HT1080 (cell line): Measurements from ENCODE around the gene GSAP. TPM values are rescaled to one million over a fixed set of nuclear protein-coding genes. Genes with fewer than 3 reads are reported as not detected.
A peak's percentile ranks its signal among the peaks of the same experiment; 100 is the strongest.
"Not testable (repeated sequence)": the region's sequence is repeated elsewhere in the genome, so short reads cannot be mapped to it uniquely, and the experiment has no call there.

ENCODE experiments used
- DNase-seq: peaks from one replicate; pipeline ENCODE4 v3.0.0-alpha.2; 2015; ENCODE audit warnings: low read depth
- polyA plus RNA-seq, 2 experiments: library from polyadenylated mRNA; depleted of rRNA; stranded (reverse); fragments of >200 nt; gene quantifications; 2 replicates each; pipeline ENCODE4 v1.2.3, GENCODE V29; 2015
- total RNA-seq: library from RNA; depleted of rRNA; stranded (reverse); fragments of >200 nt; shearing (Covaris generic); gene quantifications from 2 replicates; pipeline ENCODE4 v1.2.3, GENCODE V29; 2014; rRNA removed

Gene GSAP
- total RNA-seq: 1.2 and 1.5 TPM in 2 replicates
- polyA plus RNA-seq (2015; cell fraction: cytosol; rRNA removed): 1.8 TPM in 2 replicates
- 1.5 and 3.1 TPM in 2 replicates for polyA plus RNA-seq (2015; cell fraction: nucleus; rRNA removed)

- no peak for DNase-seq
Observed at GRCh38 chr7:77415823-77416620, at the start of gene GSAP. Gene GSAP, minus strand, starts transcription at chr7:77416349. Its CDS starts 28 bp downstream, at chr7:77416321.

- no peak for DNase-seq
Observed at GRCh38 chr7:77465256-77465655, 49.1 kb upstream of the GSAP start.

- no peak for DNase-seq
Observed at GRCh38 chr7:77464589-77464988, 48.4 kb upstream of the GSAP start.

- peak; percentile 89 for DNase-seq
Observed at GRCh38 chr7:77463632-77464031, 47.5 kb upstream of the GSAP start.

GRCh38 chr7:77461842-77462241 is 45.7 kb upstream of the GSAP start:
- no peak for DNase-seq

- peak; percentile 50 for DNase-seq
Observed at GRCh38 chr7:77461246-77461645, 45.1 kb upstream of the GSAP start.

- DNase-seq: no peak
Observed at GRCh38 chr7:77460057-77460486, 43.9 kb upstream of the GSAP start.

GRCh38 chr7:77459311-77459726 is 43.2 kb upstream of the GSAP start:
- no peak for DNase-seq

GRCh38 chr7:77458786-77459185 is 42.6 kb upstream of the GSAP start:
- DNase-seq: no peak

GRCh38 chr7:77457779-77458178 is 41.6 kb upstream of the GSAP start:
- no peak for DNase-seq

- DNase-seq: no peak
Observed at GRCh38 chr7:77456696-77457095, 40.5 kb upstream of the GSAP start.

GRCh38 chr7:77455321-77455720 is 39.2 kb upstream of the GSAP start:
- DNase-seq: peak; percentile 93

- no peak for DNase-seq
Observed at GRCh38 chr7:77454802-77455201, 38.7 kb upstream of the GSAP start.

- DNase-seq: no peak
Observed at GRCh38 chr7:77453531-77453930, 37.4 kb upstream of the GSAP start.

GRCh38 chr7:77451950-77452349 is 35.8 kb upstream of the GSAP start:
- not testable (repeated sequence) for DNase-seq

- DNase-seq: no peak
Observed at GRCh38 chr7:77450613-77451012, 34.5 kb upstream of the GSAP start.

- DNase-seq: peak; percentile 41
Observed at GRCh38 chr7:77450054-77450453, 33.9 kb upstream of the GSAP start.

GRCh38 chr7:77447616-77448015 is 31.5 kb upstream of the GSAP start:
- peak; percentile 74 for DNase-seq

- DNase-seq: no peak
Observed at GRCh38 chr7:77444123-77444522, 28.0 kb upstream of the GSAP start.

GRCh38 chr7:77443042-77443441 is 26.9 kb upstream of the GSAP start:
- no peak for DNase-seq

GRCh38 chr7:77442636-77443035 is 26.5 kb upstream of the GSAP start:
- peak; percentile 88 for DNase-seq

GRCh38 chr7:77441046-77441445 is 24.9 kb upstream of the GSAP start:
- no peak for DNase-seq

- DNase-seq: peak; percentile 50
Observed at GRCh38 chr7:77439572-77439971, 23.4 kb upstream of the GSAP start.
